LoVo (cell line): ENCODE results near the gene SS18L1.
"Not testable (repeated sequence)": the region's sequence is repeated elsewhere in the genome, so short reads cannot be mapped to it uniquely, and the experiment has no call there.

Experiments used
- DNase-seq: peaks from one replicate; pipeline ENCODE4 v3.0.0-alpha.2; 2016; ENCODE audit warnings: low spot score

SS18L1 gene, protein sequence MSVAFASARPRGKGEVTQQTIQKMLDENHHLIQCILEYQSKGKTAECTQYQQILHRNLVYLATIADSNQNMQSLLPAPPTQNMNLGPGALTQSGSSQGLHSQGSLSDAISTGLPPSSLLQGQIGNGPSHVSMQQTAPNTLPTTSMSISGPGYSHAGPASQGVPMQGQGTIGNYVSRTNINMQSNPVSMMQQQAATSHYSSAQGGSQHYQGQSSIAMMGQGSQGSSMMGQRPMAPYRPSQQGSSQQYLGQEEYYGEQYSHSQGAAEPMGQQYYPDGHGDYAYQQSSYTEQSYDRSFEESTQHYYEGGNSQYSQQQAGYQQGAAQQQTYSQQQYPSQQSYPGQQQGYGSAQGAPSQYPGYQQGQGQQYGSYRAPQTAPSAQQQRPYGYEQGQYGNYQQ

DNA sequence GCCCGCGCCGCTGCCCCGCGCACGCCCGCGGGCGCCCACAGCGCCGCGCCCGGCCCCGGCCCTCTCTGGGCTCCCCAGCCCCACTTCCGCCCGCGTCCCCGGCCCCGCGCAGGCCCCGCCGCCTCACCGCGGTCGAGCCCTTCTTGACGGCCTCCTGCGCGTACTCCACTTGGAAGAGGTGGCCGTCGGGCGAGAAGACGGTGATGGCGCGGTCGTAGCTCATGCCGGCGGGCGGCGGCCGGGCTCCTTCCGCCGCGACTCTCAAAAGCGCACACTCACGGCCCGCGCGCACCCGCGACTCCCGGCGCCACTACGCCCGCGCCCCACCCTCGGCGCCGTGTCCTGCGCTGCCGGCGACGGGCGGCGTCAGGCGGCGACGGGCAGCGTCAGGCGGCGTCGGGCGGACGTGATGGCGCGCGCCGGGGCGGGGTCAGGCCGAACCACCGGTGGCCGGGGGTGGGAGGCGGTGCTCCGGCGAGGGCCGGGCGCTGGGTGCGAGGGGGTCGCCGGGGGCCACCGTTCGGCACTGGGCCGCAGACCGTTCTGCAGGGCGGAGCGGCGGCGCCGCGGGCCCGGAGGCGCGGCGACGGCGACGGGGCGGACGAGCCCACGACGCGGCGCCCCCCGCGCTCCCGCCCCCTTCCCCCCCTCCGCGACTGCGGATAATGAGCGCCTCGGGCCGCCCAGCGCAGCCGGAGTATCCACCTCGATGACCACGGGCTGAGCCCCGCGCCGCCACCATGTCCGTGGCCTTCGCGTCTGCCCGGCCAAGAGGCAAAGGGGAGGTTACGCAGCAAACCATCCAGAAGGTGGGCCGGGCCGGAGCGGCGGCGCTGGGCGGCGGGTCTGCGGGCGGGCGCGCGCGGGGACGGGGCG lies at the start of gene SS18L1, which contains the start of gene PSMA7:
SS18L1 (plus strand) TSS at position 689 of the 876 bp plus-strand sequence; CDS start at position 741, 52 bp downstream.
PSMA7 (minus strand) TSS at position 314 of the 876 bp plus-strand sequence; CDS start at position 223, 91 bp downstream.
- peak; percentile 92 for DNase-seq

DNA sequence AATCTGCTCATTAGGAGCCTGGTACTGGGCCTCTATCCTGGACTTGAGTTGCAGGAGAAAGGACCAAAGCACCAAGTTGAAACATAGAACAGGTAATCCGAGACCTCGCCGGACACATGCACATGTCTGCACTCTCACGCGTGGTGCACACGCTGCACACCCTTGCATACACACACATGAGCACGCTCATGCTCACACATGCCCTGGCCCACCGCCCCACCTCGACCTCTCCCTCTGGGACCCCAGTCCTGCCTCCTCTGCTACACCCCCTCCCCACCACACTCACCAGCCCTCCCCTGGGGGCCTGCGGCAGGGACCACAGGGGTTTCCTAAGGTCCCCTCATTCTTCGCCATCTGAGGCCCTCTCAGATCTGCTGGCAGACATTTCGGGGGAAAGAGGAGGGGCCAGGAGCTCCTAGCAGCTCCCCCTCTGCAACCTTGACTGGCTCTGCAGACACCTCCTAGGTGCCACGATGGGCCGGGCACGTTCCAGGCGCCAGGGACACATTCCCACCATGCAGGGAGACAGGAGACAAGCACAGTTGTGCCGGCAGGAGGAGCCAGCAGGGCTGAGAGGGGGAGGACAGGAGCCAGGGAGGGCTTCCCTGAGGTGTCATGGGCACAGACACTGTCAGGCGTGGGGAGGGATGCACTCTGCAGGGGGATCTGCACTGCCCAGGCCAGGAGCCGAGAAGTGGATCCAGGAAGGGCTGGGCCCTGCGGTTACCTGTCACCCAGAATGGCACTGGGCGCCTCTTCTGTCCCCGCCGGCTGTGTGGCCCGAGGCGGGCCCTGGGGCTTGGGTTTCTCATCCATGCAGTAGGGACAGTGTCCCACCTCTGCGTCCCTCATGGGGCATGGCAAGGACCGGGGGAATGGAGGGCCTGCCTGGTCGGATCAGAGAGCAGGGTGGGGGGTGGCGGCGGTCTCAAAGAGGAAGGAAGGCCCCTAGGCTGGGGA lies 46.9 kb upstream of the SS18L1 start:
- no peak for DNase-seq

DNA sequence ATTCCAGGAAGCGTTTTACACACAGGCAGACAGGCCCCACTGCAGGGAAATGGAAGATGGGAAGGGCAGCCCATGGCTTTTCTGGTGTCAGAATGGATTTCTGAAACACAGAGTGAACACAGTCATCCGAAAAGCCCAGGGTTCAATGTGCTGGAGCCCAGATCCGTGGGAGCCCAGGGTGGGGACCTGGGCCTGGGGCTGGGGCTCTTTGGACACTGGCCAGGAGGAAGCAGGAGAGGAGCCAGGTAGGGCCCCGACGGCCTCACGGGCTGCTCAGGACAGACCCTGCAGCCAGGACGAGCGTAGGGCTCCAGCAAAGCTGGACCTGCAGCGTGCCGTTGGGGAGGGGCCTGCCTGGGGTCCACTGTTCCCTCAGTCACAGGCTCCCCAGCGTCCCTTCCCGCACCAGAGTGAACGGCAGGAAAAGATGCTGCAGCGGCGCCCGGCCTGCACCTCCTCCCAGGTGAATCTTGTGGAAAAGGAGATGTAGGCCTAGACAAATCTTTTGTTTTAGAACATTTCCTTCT lies 45.6 kb upstream of the SS18L1 start:
- no peak for DNase-seq

DNA sequence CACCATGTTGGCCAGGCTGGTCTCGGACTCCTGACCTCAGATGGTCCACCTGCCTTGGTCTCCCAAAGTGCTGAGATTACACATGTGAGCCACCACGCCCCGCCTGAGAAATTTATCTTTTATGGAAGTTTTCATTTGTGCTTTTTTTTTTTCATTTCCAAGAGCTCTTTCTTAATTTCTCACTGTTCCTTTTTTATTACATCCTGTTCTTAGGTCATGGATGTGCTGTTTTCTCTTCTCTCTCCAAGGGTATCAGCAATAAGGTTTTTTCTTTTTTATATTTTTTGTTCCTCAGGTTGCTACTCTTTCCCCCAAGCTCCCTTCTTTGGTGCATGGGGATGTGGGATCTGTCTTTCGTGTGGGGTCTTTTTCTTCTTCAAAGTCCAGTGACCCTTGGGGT lies 42.5 kb upstream of the SS18L1 start:
- DNase-seq, result no peak

DNA sequence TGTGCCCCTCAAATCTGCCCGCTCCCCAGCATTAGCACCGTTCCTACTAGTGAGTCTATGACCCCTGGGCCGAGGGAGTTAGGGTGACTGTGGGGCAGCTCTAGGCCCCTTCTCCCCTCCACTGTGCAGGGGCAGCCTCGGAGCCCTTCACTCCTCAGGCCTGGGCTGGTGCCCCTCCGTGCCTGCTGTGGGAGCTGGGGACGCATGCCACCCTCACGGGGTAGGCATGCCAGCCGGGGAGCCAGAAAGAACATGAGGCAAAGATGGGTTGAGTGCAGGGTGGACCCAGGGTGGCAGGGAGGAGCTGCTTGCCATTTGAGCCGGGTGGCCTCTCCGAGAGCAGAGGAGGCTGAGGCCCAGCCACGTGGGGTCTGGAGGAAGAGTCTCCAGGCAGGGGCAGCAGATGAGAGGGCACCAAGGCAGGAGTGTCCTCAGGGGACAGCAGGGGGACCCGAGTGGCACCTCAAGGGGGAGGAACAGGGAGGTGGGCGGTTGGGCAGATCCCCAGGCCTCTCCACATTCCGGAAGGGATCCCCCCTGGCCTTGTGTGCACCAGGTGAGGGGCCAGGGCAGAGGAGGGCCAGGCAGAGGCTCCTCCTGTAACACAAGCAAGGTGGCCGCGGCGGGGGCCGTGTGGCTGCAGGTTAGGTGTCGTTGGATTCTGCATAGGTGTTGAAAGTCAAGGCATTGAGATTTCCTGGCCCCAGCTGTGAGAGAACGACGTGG lies 39.9 kb upstream of the SS18L1 start:
- no peak for DNase-seq

DNA sequence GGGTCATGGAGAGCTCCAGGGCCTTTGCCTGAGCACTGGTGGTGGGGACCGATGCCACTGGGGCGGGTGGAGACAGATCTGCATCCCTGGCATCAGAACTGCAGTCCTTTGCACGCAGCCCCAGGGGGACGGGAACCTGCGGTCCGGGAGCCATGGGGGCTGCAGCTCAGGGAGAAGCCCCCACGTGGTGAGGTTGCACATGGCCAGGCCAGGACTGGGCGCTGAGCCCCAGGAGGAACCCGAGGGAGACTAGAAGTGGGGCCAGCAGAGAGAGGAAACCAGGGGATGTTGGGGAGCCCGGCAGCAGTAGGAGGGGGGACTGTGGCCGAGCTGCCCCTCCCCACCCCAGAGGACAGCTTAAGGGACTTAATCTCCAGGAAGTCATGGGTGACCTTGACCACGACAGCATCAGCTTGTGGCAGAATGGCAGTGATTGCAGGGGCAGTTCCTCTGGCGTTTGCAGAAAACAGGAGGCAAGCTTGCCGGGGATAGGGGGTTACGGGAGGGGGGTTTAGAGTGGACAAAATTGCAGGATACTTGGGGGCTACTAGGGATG lies 39.3 kb upstream of the SS18L1 start:
- DNase-seq, result no peak

DNA sequence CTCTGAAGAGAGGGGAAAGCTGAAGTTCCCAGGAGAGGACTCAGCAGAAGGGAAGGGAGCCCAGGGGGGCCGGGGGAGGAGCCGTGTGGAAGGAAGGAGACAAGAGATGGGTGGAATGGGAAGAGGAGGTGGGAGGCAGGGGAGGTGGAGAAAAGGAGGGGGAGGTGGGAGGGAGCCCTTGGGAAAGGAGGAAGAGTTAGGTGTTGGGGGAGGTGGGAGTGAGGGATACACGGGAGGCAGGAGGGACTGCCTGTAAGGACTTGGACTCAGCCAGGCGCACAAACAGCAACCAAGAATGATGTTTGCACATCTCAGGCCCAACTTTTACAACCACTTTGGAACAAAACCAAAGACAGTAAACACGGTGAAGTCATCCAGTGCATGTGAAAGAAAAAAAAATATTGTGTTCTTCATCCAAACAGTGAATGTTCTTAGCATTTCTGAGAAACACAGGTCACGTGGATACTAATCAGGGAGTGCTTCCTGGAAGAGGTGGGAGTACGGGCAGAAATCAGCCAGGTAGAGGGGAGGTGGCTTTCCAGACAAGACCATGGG lies 38.7 kb upstream of the SS18L1 start:
- DNase-seq, result no peak

DNA sequence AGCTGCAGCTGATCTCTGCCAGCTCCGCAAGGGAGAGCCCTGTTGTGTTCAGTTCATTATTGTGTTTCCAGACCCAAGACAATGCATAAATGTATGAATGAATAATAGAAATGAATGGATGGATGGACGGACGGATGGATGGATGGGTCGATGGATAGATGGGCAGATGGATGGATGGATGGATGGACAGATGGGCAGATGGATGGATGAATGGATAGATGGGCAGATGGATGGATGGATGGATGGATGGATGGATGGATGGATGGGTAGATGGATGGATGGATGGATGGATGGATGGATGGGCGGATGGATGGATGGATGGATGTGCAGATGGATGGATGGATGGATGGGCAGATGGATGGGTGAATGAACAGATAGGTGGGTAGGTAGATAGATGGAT lies 38.0 kb upstream of the SS18L1 start:
- no peak for DNase-seq

DNA sequence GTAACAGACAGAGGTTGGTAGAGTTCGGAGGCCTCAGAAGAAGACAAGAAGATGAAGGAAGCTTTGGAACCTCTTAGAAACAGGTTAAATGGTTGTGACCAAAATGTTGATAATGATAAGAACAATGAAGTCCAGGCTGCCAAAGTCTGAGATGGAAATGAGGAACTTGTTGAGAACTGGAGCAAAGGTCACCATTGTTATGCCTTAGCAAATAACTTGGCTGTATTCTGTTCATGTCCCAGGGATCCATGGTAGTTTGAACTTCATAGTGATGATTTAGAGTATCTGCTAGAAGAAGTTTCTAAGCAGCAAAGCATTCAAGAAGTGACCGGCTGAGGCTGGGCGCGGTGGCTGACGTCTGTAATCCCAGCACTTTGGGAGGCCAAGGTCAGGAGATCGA lies 32.4 kb upstream of the SS18L1 start:
- DNase-seq, result no peak

DNA sequence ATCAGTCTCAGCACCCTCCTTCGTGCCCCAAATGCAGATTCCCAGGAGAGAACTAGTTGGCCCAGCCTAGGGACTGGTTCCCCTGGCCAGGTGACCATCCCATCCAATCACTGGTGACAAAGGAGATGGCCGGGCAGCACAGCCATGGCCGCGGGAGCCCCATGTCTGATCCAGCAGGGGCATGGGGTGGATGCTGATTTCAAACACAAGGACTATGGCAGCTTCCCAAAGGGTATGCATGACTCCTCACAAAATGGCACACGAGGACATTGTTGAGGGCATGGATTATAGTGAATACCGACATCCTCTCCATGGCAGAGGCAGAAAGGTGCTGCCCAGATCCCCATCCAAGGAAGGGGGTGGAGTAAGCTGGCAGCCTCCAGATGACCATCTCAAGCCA lies 31.2 kb upstream of the SS18L1 start:
- no peak for DNase-seq

DNA sequence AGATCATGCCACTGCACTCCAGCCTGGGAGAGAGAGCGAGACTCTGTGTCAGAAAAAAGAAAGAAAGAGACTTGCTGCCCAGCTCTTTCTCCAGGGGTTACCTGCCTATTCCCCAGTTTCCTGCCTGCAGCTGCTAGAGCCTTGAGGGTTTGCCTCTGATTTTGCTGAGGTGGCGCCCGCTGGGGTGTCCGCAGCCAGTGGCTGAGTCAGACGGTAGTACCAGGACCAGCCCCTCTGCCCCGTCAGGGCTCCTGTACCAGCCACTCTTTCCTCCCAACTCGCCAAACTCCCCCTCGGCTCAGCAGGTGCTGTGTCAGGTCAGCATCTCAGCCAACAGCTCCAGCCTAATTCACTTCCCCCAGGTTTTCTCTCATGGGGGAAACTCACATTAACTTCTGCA lies 28.7 kb upstream of the SS18L1 start:
- DNase-seq, result no peak

DNA sequence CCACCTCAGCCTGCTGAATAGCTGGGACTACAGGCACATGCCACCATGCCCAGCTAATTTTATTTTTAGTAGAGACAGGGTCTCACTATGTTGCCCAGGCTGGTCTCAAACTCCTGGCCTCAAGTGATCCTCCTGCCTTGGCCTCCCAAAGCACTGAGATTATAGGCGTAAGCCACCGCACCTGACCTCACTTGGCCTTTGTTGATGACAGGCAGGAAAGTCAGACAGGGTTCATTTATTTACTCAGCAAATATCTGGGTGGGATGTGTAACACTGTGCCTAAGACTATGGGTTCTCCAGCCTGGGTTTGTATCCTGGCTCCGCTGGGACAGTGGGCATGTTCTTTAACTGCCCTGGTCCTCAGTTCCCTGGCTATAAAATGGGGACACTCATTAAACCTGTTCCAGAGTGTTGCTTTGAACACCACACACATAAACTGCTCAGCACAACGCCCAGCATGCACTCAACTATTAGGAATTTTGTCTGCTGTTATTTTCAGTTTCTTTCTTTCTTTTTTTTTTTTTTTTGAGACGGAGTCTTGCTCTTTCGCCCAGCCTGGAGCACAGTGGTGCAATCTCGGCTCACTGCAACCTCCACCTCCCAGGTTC lies 27.7 kb upstream of the SS18L1 start:
- not testable (repeated sequence) for DNase-seq

DNA sequence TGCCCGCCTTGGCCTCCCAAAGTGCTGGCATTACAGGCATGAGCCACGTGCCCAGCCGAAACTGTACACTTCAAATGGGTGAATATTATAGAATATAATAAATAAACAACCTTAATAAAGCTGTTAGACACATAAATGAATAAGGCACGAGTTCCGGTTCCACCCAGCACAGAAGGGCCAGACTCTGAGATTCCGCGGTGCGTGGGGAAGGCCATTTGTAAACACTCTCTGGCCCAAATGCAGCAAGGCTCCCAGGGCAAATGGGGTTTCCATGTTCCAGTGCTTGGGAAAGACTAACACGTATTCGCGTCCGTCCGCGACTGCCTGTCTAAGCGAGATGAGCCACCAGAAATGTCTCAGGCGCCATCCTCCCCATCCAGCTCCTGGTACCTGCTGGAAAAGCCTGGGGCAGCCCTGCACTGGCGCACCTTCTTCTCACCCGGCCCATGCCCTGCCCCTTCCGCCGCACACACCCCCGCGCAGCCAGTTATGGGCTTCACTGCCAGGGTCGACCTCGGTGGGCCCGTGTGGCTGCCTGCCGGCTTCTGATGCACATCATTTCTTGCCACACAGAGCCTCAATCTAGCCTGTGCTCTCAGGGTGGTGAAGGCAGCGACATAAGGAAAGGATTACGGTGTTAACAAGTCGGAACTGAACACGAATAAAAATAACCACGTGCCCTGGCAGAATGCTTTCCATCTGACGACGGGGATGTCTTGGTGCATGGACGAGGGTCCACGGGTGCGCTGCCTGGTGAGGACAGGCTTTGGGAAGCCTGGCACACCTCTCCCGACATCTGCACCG lies 26.8 kb upstream of the SS18L1 start:
- no peak for DNase-seq

DNA sequence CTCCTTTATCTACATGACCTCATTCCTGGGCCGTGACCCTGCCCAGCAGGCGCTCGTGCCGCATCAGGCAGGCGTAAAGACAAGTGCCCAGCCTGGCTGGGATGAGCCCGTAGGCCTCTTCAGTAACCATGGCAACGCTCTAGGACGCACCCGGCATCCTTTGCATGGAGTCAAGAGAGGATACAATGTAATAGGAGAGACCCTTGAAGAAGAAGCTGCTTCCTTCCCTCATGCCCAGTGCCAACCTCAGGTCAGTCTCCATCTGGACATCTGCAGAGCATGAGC lies 26.3 kb upstream of the SS18L1 start:
- no peak for DNase-seq

DNA sequence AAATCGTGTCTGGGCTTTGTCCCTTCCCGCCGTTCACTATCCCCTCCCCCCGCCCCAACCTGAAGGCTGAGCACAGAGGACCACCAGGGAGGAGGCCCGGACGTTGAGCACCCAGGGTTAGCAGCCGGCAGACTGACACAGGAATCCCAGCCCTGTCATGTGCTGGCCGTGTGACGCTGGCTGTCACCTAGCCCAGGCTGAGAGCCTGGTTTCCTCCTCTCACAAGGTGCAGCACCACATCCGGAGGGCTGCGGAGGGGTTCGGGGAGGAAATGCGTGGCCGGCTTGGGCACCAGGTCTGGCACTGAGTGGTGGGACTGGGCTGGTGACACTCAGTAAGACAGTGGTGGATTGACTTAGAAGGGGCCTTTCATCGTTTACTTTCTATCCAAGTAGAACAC lies 25.9 kb upstream of the SS18L1 start:
- DNase-seq, result no peak

DNA sequence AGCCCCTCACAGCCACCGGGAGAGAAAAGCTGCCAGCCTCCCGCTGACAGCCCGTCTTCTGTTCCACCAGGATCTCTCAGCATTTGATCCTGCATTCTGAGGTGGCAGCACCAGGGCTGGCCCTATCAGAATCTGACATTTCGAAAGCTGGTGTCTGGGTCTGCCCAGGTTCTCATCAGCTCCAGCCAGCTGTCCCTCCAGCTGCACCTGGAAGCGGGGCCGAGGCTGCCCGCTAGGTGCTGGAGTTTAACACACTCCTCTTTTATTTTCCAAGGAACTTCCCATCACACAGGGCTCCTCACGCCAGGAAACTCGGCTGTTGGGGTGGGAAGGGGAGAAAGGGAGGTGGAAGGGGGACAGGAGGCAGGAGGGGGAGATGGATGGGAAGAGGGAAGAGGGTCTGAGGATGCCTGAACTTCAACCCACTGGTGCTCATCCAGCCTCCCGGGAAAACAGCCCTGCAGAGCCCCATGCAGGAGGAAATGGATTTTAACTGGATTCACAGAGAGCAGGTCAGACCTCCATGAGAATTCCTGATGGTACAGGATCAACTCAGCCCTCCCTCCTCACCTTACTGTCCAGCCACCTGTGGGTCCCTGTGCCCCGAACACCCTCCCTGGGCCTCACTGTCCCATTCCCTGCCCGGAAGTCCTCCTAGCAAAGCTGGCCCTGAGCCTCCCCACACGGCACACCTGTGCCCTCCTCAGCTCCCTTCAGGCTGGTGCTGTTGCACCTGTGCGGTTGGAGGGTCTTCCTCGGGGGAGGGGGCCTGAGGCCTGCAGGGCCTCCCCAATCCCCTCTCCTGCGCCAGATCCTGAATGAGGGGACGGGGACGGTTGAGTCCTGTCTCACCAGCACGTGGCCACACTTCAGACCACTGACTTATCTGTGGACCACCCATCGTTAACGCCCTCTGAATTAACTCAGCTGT lies 25.2 kb upstream of the SS18L1 start:
- DNase-seq, result no peak

DNA sequence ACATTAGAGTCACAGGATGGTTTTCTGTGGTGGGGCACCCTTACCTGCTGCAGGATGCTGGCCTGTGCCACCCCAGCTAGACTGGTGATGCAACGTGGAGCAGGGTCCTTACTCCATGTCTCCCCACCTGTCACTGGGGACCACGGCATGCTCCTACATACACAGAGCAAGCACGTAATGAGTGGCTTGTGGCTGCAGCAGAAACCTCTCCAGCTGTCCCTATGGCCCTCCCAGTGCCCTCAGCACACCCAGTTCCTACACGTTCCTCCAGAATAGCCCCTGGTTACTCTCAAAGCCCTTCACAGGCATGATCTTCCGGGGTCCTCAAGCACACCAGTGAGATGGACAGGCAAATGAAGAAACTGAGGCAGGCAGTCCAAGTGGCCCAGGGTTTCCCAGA lies 24.5 kb upstream of the SS18L1 start:
- no peak for DNase-seq
